HEK293 (cell line): ENCODE data around the gene PTPN4.

Experiments
- CTCF ChIP-seq: fragments of 450-650 bp; formaldehyde crosslinking; IDR thresholded peaks from 2 replicates; pipeline ENCODE4 v1.5.1; 2016; ENCODE audit warnings: missing biosample characterization, missing genetic modification characterization
- KLF9 ChIP-seq: fragments of 450-650 bp; formaldehyde crosslinking; IDR thresholded peaks from 2 replicates; pipeline ENCODE4 v1.5.1; 2016; ENCODE audit warnings: missing biosample characterization, missing genetic modification characterization, low read depth
- YY1 ChIP-seq: fragments of 450-650 bp; formaldehyde crosslinking; IDR thresholded peaks from 2 replicates; pipeline ENCODE4 v1.5.1; 2018; ENCODE audit warnings: missing biosample characterization, missing genetic modification characterization
- ZBTB7A ChIP-seq: fragments of 450-650 bp; formaldehyde crosslinking; IDR thresholded peaks from 2 replicates; pipeline ENCODE4 v1.5.1; 2016; ENCODE audit warnings: low read depth, missing biosample characterization, missing genetic modification characterization
- ZBTB8A ChIP-seq: fragments of 450-650 bp; formaldehyde crosslinking; IDR thresholded peaks from 2 replicates; pipeline ENCODE4 v1.5.1; 2016; ENCODE audit warnings: missing biosample characterization, missing genetic modification characterization
- ZNF133 ChIP-seq: fragments of 450-650 bp; formaldehyde crosslinking; IDR thresholded peaks from 2 replicates; pipeline ENCODE4 v1.5.1; 2016; ENCODE audit warnings: missing biosample characterization, missing genetic modification characterization
- ZNF223 ChIP-seq: fragments of 450-650 bp; formaldehyde crosslinking; IDR thresholded peaks from 2 replicates; pipeline ENCODE4 v1.5.1; 2016; ENCODE audit warnings: missing biosample characterization, missing genetic modification characterization
- ZNF335 ChIP-seq: fragments of 450-650 bp; formaldehyde crosslinking; conservative IDR thresholded peaks from 2 replicates; pipeline ENCODE4 v1.5.1; 2016; ENCODE audit warnings: missing biosample characterization, missing genetic modification characterization
- ZNF341 ChIP-seq: fragments of 450-650 bp; formaldehyde crosslinking; IDR thresholded peaks from 2 replicates; pipeline ENCODE4; 2016; ENCODE audit warnings: low read depth, missing biosample characterization, missing genetic modification characterization
- ZSCAN23 ChIP-seq: fragments of 450-650 bp; formaldehyde crosslinking; IDR thresholded peaks from 2 replicates; pipeline ENCODE4 v1.5.1; 2016; ENCODE audit warnings: missing biosample characterization, missing genetic modification characterization
- ZSCAN30 ChIP-seq: fragments of 450-650 bp; IDR thresholded peaks from 2 replicates; pipeline ENCODE4 v1.5.1; 2018; ENCODE audit warnings: missing biosample characterization, mild to moderate bottlenecking, missing genetic modification characterization, moderate library complexity
- TF ChIP-seq, protein P1 (sequence below): fragments of 450-650 bp; formaldehyde crosslinking; IDR thresholded peaks from 2 replicates; pipeline ENCODE4 v1.5.1; 2016; ENCODE audit warnings: missing biosample characterization, missing genetic modification characterization

- no peak for TF ChIP-seq ZSCAN23 (tag by site-specific recombination)
- TF ChIP-seq ZNF223 (tag by site-specific recombination) = no peak
- no peak for TF ChIP-seq ZSCAN30
- no peak for TF ChIP-seq ZNF335 (tag by site-specific recombination)
- TF ChIP-seq KLF9 (tag by site-specific recombination) = no peak
- no peak for TF ChIP-seq CTCF (tag by site-specific recombination)
- TF ChIP-seq, protein P1, sequence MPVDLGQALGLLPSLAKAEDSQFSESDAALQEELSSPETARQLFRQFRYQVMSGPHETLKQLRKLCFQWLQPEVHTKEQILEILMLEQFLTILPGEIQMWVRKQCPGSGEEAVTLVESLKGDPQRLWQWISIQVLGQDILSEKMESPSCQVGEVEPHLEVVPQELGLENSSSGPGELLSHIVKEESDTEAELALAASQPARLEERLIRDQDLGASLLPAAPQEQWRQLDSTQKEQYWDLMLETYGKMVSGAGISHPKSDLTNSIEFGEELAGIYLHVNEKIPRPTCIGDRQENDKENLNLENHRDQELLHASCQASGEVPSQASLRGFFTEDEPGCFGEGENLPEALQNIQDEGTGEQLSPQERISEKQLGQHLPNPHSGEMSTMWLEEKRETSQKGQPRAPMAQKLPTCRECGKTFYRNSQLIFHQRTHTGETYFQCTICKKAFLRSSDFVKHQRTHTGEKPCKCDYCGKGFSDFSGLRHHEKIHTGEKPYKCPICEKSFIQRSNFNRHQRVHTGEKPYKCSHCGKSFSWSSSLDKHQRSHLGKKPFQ (tag by site-specific recombination) = no peak
- TF ChIP-seq ZNF341 (tag by site-specific recombination) = no peak
- no peak for TF ChIP-seq ZBTB7A (tag by site-specific recombination)
- no peak for TF ChIP-seq ZNF133
- TF ChIP-seq YY1 (tag by site-specific recombination) = no peak
- TF ChIP-seq ZBTB8A = no peak
Observed at GRCh38 chr2:119715409-119716283, 44.1 kb upstream of the PTPN4 start.
